ENCODE measurements around the gene GTF3C4. TPM values are rescaled to one million over a fixed set of nuclear protein-coding genes. Genes with fewer than 3 reads are reported as not detected.

Gene GTF3C4
- total RNA-seq, 1 experiment from 2014 or later = 42.5 TPM

DNA sequence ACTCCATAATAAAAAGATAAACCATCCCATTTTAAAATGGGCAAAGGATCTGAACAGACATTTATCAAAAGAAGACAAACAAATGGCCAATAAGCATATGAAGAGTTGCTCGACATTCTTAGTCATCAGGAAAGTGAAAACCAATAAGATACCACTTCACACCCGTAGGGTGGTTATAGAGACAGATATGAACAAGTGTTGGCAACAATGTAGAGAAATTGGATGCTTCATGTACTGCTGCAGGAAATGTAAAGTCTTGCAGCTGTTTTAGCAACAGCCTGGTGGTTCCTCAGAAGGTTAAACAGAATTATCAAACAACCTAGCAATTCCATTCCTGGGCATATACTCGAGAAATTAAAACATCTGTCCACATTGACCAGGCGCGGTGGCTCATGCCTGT lies 42.5 kb downstream of the GTF3C4 start:
- Histone ChIP-seq H3K9me3 (ENCODE audit: control insufficient read depth, low read depth, low read length) (no peaks in the 10 kb centered on the region), H3K79me2 (ENCODE audit: insufficient read depth, low read length) (no peaks in the 10 kb centered on the region), H3K4me2 (ENCODE audit: insufficient read depth, insufficient read length, low read length) (no peak overlapping the region), H3K4ac (ENCODE audit: low read depth, low read length) (no peak overlapping the region), H3T11ph (ENCODE audit: low read length) (no peak overlapping the region), H3K56ac (ENCODE audit: insufficient read length, low read depth, low read length) (no peak overlapping the region), H3K18ac (ENCODE audit: insufficient read length, low read depth, low read length) (no peak overlapping the region), H2BK15ac (ENCODE audit: low read depth, low read length) (no peak overlapping the region), H3K27ac (ENCODE audit: insufficient read length, low read depth, low read length) (no peak overlapping the region), H2BK5ac (ENCODE audit: insufficient read length, low read length) (no peak overlapping the region), H2AK5ac (ENCODE audit: insufficient read length, low read length) (no peak overlapping the region), H3K9ac (ENCODE audit: extremely low read depth, insufficient read length, low read length) (no peak overlapping the region), H2BK120ac (ENCODE audit: low read depth, low read length, poor library complexity, severe bottlenecking) (no peak overlapping the region), H3K14ac (ENCODE audit: insufficient read depth, low read length) (no peak overlapping the region), H4K20me1 (ENCODE audit: control insufficient read depth, insufficient read depth, insufficient read length) (no peaks in the 10 kb centered on the region), H2BK12ac (ENCODE audit: insufficient read length, low read depth, low read length) (no peak overlapping the region), H4K91ac (ENCODE audit: insufficient read length, low read depth, low read length) (no peak overlapping the region), H2AFZ (ENCODE audit: low read length) (no peak overlapping the region), H3K23me2 (ENCODE audit: insufficient read length, low read depth, low read length, poor library complexity, severe bottlenecking) (no peaks in the 10 kb centered on the region), H3K23ac (ENCODE audit: insufficient read length, low read depth, low read length) (no peak overlapping the region), H3K79me1 (ENCODE audit: insufficient read depth, low read depth, low read length, poor library complexity, severe bottlenecking) (no peaks in the 10 kb centered on the region), H2BK20ac (ENCODE audit: low read depth, low read length, poor library complexity, severe bottlenecking) (no peak overlapping the region), H4K8ac (replicated peaks; ENCODE audit: insufficient read length, low read depth, low read length) (no peak overlapping the region), H3K4me1 (ENCODE audit: insufficient read depth, low read length) (no peaks in the 10 kb centered on the region), H4K5ac (ENCODE audit: insufficient read length, low read depth, low read length) (no peak overlapping the region), H3K27me3 (ENCODE audit: insufficient read depth, low read length) (no peaks in the 10 kb centered on the region)
- Mint-ChIP-seq H3K27me3 (ENCODE audit: low read depth) (peaks cover 24% of the 10 kb centered on the region), H3K9me3 (no peaks in the 10 kb centered on the region; a peak in 1 of 5 replicates), H3K4me3 (no peak overlapping the region), H3K4me1 (no peaks in the 10 kb centered on the region), H3K27ac (no peak overlapping the region), H3K36me3 (ENCODE audit: insufficient read depth in 1 of 3, low read depth in 3 of 3) (no peaks in the 10 kb centered on the region)
- TF ChIP-seq, protein P1, sequence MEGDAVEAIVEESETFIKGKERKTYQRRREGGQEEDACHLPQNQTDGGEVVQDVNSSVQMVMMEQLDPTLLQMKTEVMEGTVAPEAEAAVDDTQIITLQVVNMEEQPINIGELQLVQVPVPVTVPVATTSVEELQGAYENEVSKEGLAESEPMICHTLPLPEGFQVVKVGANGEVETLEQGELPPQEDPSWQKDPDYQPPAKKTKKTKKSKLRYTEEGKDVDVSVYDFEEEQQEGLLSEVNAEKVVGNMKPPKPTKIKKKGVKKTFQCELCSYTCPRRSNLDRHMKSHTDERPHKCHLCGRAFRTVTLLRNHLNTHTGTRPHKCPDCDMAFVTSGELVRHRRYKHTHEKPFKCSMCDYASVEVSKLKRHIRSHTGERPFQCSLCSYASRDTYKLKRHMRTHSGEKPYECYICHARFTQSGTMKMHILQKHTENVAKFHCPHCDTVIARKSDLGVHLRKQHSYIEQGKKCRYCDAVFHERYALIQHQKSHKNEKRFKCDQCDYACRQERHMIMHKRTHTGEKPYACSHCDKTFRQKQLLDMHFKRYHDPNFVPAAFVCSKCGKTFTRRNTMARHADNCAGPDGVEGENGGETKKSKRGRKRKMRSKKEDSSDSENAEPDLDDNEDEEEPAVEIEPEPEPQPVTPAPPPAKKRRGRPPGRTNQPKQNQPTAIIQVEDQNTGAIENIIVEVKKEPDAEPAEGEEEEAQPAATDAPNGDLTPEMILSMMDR (conservative IDR thresholded peaks at IDR 0.05) = no peak
- WGBS (ENCODE audit: extremely low coverage, insufficient read length, low lambda C conversion rate) = no CpG with 5 or more reads among the region's 5 CpGs
- no peak for DNase-seq

Data from H9 (cell line).